Neuronal stem cell (in vitro differentiated cells): ENCODE measurements around the gene SMAD6.
A peak's percentile ranks its signal among the peaks of the same experiment; 100 is the strongest.

Experiments
- DNase-seq: peaks from one replicate; pipeline ENCODE4 v3.0.0-alpha.2; 2013; ENCODE audit warnings: low spot score
- H2AFZ ChIP-seq: one replicate; pipeline ENCODE4 v1.6.1; 2013; ENCODE audit warnings: mild to moderate bottlenecking, low read length, inconsistent platforms
- H2AK5ac ChIP-seq: 2 replicates; pipeline ENCODE4 v1.6.1; 2013; ENCODE audit warnings: low read depth, mild to moderate bottlenecking, inconsistent platforms, low read length, moderate library complexity, mixed read lengths
- H2BK120ac ChIP-seq: 2 replicates; pipeline ENCODE4 v1.6.1; 2013; ENCODE audit warnings: low read depth, mild to moderate bottlenecking, inconsistent platforms, low read length, moderate library complexity, mixed read lengths
- H2BK12ac ChIP-seq: one replicate; pipeline ENCODE4 v1.6.1; 2013; ENCODE audit warnings: low read length, inconsistent platforms
- H2BK15ac ChIP-seq: 2 replicates; pipeline ENCODE4 v1.6.1; 2013; ENCODE audit warnings: mild to moderate bottlenecking, low read length, inconsistent platforms, mixed read lengths
- H2BK5ac ChIP-seq: one replicate; pipeline ENCODE4 v1.6.1; 2013; ENCODE audit warnings: inconsistent platforms, mild to moderate bottlenecking, low read length, moderate library complexity
- H3K14ac ChIP-seq: one replicate; pipeline ENCODE4 v1.6.1; 2013; ENCODE audit warnings: low read length, inconsistent platforms
- H3K18ac ChIP-seq: 2 replicates; pipeline ENCODE4 v1.6.1; 2013; ENCODE audit warnings: low read length, inconsistent platforms
- H3K23ac ChIP-seq: 2 replicates; pipeline ENCODE4 v1.6.1; 2013; ENCODE audit warnings: low read depth, mild to moderate bottlenecking, mixed read lengths, low read length, inconsistent platforms; ENCODE audit not compliant: poor library complexity
- H3K27ac ChIP-seq: replicated peaks from 3 replicates; pipeline ENCODE4 v1.5.1; 2013; ENCODE audit warnings: low read length, inconsistent platforms
- H3K27me3 ChIP-seq, 3 experiments: 2 replicates each; pipeline ENCODE4 v1.6.1; 2013; ENCODE audit warnings: low read length in 3 of 3, mild to moderate bottlenecking in 2 of 3, inconsistent platforms in 1 of 3, low read depth in 1 of 3, mixed read lengths in 1 of 3, moderate library complexity in 1 of 3; ENCODE audit not compliant: control insufficient read depth in 3 of 3, insufficient read depth in 3 of 3
- H3K36me3 ChIP-seq, 2 donors: replicated peaks in 1 of 2; 2 replicates each; pipeline ENCODE4 v1.6.1; 2013; ENCODE audit warnings: low read length in 2 of 2; ENCODE audit not compliant: control insufficient read depth in 2 of 2, insufficient read depth in 2 of 2
- H3K4ac ChIP-seq: 2 replicates; pipeline ENCODE4 v1.6.1; 2013; ENCODE audit warnings: inconsistent platforms, mild to moderate bottlenecking, low read length, moderate library complexity
- H3K4me1 ChIP-seq, 2 donors: 1 replicate in 1 of 2; 2 replicates in 1 of 2; pipeline ENCODE4 v1.6.1; 2013; ENCODE audit warnings: low read length in 2 of 2, low read depth in 1 of 2; ENCODE audit not compliant: control insufficient read depth in 2 of 2, insufficient read depth in 1 of 2
- H3K4me2 ChIP-seq: one replicate; pipeline ENCODE4 v1.6.1; 2013; ENCODE audit warnings: mild to moderate bottlenecking, low read length, inconsistent platforms; ENCODE audit not compliant: insufficient read depth, poor library complexity, severe bottlenecking
- H3K4me3 ChIP-seq, 2 donors: 2 replicates each; pipeline ENCODE4 v1.5.1; 2013; ENCODE audit warnings: low read length in 2 of 2, mild to moderate bottlenecking in 2 of 2, inconsistent platforms in 1 of 2, moderate library complexity in 1 of 2
- H3K79me1 ChIP-seq: one replicate; pipeline ENCODE4 v1.6.1; 2013; ENCODE audit warnings: low read depth, mild to moderate bottlenecking, inconsistent platforms, low read length, moderate library complexity
- H3K9ac ChIP-seq: one replicate; pipeline ENCODE4 v1.6.1; 2013; ENCODE audit warnings: mild to moderate bottlenecking, low read depth, low read length, inconsistent platforms; ENCODE audit not compliant: poor library complexity
- H3K9me3 ChIP-seq, 2 donors: replicated peaks in 1 of 2; 2 replicates each; pipeline versions ENCODE3 to v1.6.1; 2013; ENCODE audit warnings: low read length in 2 of 2, mild to moderate bottlenecking in 2 of 2, inconsistent platforms in 1 of 2, low read depth in 1 of 2, mixed read lengths in 1 of 2, moderate library complexity in 1 of 2; ENCODE audit not compliant: control insufficient read depth in 2 of 2, insufficient read depth in 1 of 2
- H4K8ac ChIP-seq: one replicate; pipeline ENCODE4 v1.6.1; 2013; ENCODE audit warnings: low read depth, mild to moderate bottlenecking, inconsistent platforms, low read length, moderate library complexity
- H4K91ac ChIP-seq: one replicate; pipeline ENCODE4 v1.6.1; 2013; ENCODE audit warnings: low read length, low read depth, mild to moderate bottlenecking, inconsistent platforms; ENCODE audit not compliant: poor library complexity
- WGBS, 2 donors: extraction: QIAGEN DNeasy Blood & Tissue Kit; methylation state at CpG; one replicate each; pipeline ENCODE4 v1.1.7; 2013; ENCODE audit warnings: missing lambda C conversion rate in 2 of 2, mixed read lengths in 1 of 2; ENCODE audit not compliant: insufficient read length in 2 of 2, insufficient replicate concordance in 1 of 2; ENCODE audit errors: extremely low coverage in 2 of 2; 5-methylcytosine and 5-hydroxymethylcytosine counted together

Gene SMAD6

DNA sequence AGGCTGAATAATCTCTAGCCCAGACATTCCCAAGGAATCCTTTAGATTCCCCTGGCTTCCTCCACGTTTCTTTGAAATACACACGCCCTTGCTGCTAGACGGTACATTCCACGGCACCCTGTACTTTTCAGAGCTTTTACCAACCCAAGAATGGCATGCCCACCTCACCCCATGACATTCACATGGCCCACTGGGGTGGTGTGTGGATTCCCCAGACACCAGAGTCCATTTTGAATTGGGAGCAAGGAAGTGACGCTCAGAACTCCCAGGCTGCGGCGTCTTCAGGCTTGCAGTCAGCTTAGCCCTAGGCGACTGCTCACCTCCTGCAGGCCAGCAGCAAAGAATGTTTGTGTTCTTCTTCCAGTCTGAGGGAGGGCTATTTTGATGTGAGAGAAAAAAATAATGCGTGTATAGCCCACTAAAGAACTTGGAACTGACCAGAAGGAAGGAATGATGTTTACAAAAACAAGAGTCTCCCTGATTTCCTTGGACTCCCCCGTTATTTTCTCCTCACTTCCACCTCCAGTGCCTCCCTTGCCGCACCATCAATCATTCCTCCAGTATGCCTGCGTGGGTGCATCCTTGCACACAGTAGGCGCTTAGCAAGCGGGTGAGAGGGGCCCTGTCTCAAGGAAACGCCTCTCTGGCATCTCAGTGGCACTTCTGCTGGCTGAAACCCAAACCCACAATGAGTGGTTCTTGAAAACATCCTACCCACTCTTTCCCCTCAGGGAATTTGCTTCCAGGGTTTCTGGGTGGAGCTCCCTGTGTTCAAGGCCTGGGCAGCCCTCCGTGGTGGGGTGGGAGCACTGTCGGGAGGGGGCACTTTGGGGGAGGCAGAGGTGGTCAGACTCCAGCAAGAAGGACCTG lies 59.9 kb downstream of the SMAD6 start:
- Histone ChIP-seq H3K27me3 (no peaks in the 10 kb centered on the region), H3K27ac (no peak overlapping the region), H3K9me3 (peaks cover 0 to 4% of the 10 kb centered on the region in 2 donors), H2BK15ac (no peak overlapping the region), H3K4me3 (no peak overlapping the region), H3K14ac (no peak overlapping the region), H3K18ac (no peak overlapping the region), H2AFZ (no peak overlapping the region), H2BK12ac (no peak overlapping the region), H3K4me1 (peaks cover 5 to 12% of the 10 kb centered on the region in 2 donors), H3K36me3 (no peaks in the 10 kb centered on the region), H2BK120ac (no peak overlapping the region), H4K8ac (no peak overlapping the region), H3K23ac (no peak overlapping the region), H3K79me1 (peaks cover 4% of the 10 kb centered on the region), H3K9ac (no peak overlapping the region), H2AK5ac (no peak overlapping the region), H3K4me2 (no peak overlapping the region), H2BK5ac (no peak overlapping the region), H3K4ac (no peak overlapping the region), H4K91ac (no peak overlapping the region)
- DNase-seq: no peak
- no CpG with 5 or more reads among the region's 17 CpGs for WGBS, 2 donors

GRCh38 chr15:66763186-66764071 lies 61.4 kb downstream of the SMAD6 start:
- no CpG with 5 or more reads among the region's 23 CpGs for WGBS, 2 donors
- peak overlapping the region in 1 of 2 donors; percentile 23 for H3K4me3 ChIP-seq
- peak overlapping the region; percentile 62 for H3K23ac ChIP-seq
- peak overlapping the region; percentile 35 for H2BK12ac ChIP-seq
- peak overlapping the region; percentile 56 for H4K91ac ChIP-seq
- H3K27me3 ChIP-seq: no peaks in the 10 kb centered on the region
- no peak overlapping the region for H3K4me2 ChIP-seq
- H3K9ac ChIP-seq: no peak overlapping the region
- H3K4me1 ChIP-seq: peaks cover 5 to 12% of the 10 kb centered on the region in 2 donors
- peaks cover 4% of the 10 kb centered on the region for H3K79me1 ChIP-seq
- peak overlapping the region; percentile 68 for H3K18ac ChIP-seq
- no peak overlapping the region for H2BK120ac ChIP-seq
- H2BK15ac ChIP-seq: peak overlapping the region; percentile 30
- H3K9me3 ChIP-seq: no peaks in the 10 kb centered on the region
- H3K4ac ChIP-seq: no peak overlapping the region
- H4K8ac ChIP-seq: no peak overlapping the region
- H3K14ac ChIP-seq: peak overlapping the region; percentile 25
- H2BK5ac ChIP-seq: peak overlapping the region; percentile 62
- no peak for DNase-seq
- H3K36me3 ChIP-seq: no peaks in the 10 kb centered on the region
- H3K27ac ChIP-seq: no peak overlapping the region
- H2AK5ac ChIP-seq: peak overlapping the region; percentile 87
- H2AFZ ChIP-seq: no peak overlapping the region

DNA sequence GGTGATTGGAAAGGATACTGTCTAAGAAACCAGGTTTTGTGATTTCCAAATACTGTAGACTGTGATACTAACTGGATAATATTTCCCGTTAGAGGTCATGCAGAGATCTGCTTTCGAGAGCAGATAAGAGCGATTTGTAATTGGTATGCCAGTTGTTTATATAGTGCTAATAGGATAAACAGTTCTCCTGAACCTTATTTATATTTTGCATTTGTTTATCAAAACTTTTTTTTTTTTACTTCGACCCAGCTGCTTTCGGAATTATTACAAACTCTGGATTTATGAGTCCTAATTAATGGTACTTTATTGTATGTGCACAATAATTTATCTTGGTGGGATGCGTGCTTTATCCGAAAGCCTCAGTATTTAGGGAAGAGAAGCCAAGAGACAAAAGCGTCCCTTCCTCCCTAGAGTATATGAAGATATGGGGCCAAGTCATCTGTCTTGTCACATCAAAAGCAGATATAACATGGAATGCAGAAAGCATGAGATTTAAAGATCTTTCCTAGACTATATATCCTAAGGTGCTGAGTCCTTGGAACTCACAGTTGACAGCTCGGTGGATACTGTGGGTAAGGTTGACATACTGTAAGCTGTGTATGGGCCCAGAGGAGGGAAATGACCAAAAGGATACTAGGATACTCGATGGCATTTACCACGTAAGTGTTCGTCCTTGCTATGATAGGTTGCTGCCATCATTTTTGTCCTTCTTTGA lies 62.2 kb downstream of the SMAD6 start:
- Histone ChIP-seq H3K36me3 (no peaks in the 10 kb centered on the region), H2BK120ac (no peak overlapping the region), H3K9ac (no peak overlapping the region), H3K4me1 (peaks cover 5 to 12% of the 10 kb centered on the region in 2 donors), H3K9me3 (no peaks in the 10 kb centered on the region), H2AK5ac (peak overlapping the region; percentile 87), H3K4me3 (no peak overlapping the region), H2BK5ac (no peak overlapping the region), H3K79me1 (peaks cover 4% of the 10 kb centered on the region), H3K27me3 (no peaks in the 10 kb centered on the region), H4K91ac (no peak overlapping the region), H2BK12ac (no peak overlapping the region), H3K18ac (no peak overlapping the region), H4K8ac (no peak overlapping the region), H3K27ac (no peak overlapping the region), H3K14ac (no peak overlapping the region), H3K23ac (no peak overlapping the region), H2AFZ (no peak overlapping the region), H3K4ac (no peak overlapping the region), H2BK15ac (no peak overlapping the region), H3K4me2 (no peak overlapping the region)
- WGBS, 2 donors: no CpG with 5 or more reads among the region's 12 CpGs
- no peak for DNase-seq
